T-helper 1 cell treated with Interleukin-12 subunit alpha and Interleukin-12 subunit beta and Interleukin-4 antibody, amounts not matched to agents 30 μg/mL and 1 μg/mL, for 36 hours (primary cell): ENCODE data around the gene WDR62.

Experiments used
- H3K27ac Mint-ChIP-seq: one replicate; pipeline ENCODE4 v1.8.0; 2021; ENCODE audit warnings: mild to moderate bottlenecking, mixed read lengths
- H3K27me3 Mint-ChIP-seq: one replicate; pipeline ENCODE4 v1.8.0; 2021; ENCODE audit warnings: low read depth, mixed read lengths
- H3K36me3 Mint-ChIP-seq: one replicate; pipeline ENCODE4 v1.8.0; 2021; ENCODE audit warnings: low read depth, mixed read lengths
- H3K4me1 Mint-ChIP-seq: one replicate; pipeline ENCODE4 v1.8.0; 2021; ENCODE audit warnings: low read depth, mixed read lengths
- H3K4me3 Mint-ChIP-seq: one replicate; pipeline ENCODE4 v1.8.0; 2021; ENCODE audit warnings: mild to moderate bottlenecking, moderate library complexity, mixed read lengths
- H3K9me3 Mint-ChIP-seq: one replicate; pipeline ENCODE4 v1.8.0; 2021; ENCODE audit warnings: mixed read lengths

The WDR62 gene

DNA sequence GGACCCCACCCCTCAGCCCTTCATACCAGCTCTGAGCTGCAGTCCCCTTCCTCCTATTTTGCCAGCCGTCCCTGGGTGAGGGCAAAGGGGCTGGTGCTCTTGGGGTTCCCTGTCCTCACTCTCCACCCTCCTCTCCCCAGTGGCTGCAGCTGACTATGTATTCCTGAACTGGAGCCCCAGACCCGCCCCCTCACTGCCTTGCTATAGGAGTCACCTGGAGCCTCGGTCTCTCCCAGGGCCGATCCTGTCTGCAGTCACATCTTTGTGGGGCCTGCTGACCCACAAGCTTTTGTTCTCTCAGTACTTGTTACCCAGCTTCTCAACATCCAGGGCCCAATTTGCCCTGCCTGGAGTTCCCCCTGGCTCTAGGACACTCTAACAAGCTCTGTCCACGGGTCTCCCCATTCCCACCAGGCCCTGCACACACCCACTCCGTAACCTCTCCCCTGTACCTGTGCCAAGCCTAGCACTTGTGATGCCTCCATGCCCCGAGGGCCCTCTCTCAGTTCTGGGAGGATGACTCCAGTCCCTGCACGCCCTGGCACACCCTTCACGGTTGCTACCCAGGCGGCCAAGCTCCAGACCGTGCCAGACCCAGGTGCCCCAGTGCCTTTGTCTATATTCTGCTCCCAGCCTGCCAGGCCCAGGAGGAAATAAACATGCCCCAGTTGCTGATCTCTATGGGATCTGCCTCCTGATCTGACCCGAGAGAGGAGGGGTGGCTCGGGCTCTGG lies 95.1 kb downstream of the WDR62 start:
- Mint-ChIP-seq H3K9me3 (no peaks in the 10 kb centered on the region), H3K4me1 (peaks cover 5% of the 10 kb centered on the region), H3K4me3 (no peak overlapping the region), H3K27ac (no peak overlapping the region), H3K36me3 (peaks cover 38% of the 10 kb centered on the region), H3K27me3 (no peaks in the 10 kb centered on the region)

GRCh38 chr19:36150586-36150985 lies 95.9 kb downstream of the WDR62 start:
- Mint-ChIP-seq H3K36me3 (peaks cover 40% of the 10 kb centered on the region), H3K4me3 (no peak overlapping the region), H3K27ac (no peak overlapping the region)

DNA sequence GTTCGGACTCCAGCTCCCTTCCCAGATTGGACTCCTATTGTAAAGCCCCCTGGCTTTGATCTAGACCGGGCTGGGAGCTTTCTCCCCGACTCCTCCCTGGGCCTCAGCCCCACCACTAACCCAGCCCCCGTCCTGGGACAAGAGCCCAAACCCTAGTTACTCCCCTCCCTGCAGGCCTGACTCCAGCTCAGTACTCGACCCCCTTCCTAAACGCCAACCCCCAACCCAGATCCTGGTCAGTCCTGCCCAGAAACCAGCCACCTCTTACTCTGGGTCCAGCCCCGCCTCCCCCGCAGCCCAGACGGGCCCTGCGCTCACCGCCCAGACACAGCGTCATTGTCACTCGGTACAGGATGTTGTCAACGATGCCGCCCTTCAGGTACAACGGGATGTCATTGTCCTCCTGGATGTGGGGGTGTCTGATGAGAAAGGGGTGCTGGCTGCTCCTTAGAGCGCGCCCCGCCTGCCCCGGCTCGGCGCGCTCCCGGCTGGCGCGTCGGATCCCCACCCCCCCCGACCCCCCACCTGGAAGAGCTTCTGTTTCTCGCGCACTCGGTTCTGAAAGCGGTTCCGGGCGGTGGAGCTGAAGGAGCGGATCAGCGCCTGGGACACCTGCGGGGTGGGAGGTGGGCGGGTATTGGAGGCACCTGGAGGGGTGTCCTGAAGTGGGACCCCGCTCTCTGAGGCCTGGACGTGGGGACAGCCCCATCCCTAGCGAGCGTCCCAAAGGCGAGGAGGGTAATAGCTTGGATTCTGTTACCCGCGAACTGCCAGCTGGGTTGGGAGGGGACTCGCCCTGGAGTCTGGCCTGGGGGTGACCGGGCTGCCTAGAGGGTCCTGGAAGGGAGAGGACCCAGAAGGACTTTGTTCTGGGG lies 96.7 kb downstream of the WDR62 start:
- H3K9me3 Mint-ChIP-seq: no peaks in the 10 kb centered on the region

More at GRCh38 chr19:36150586-36150985, 95.9 kb downstream of the WDR62 start:
- Mint-ChIP-seq H3K27me3 (no peaks in the 10 kb centered on the region), H3K4me1 (peaks cover 5% of the 10 kb centered on the region), H3K9me3 (no peaks in the 10 kb centered on the region)

DNA sequence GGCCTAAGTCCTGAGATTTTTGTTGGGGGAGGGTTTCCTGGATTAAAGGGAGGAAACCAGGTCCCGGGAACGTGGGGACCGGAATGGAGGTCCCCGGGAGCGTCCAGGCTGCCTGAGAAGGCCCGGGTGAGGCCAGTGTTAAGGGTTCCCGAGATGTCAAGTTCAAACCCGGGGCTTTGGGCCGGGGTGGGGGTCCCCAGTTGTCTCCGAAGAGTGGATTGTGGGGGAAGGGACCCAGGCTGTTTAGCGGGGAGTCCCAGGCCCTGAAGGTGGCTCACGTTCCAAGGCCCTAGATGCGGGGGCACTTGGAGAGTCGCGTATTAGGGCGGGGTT lies 97.3 kb downstream of the WDR62 start:
- Mint-ChIP-seq H3K27ac (no peak overlapping the region), H3K4me3 (no peak overlapping the region), H3K4me1 (peaks cover 4% of the 10 kb centered on the region), H3K27me3 (no peaks in the 10 kb centered on the region), H3K36me3 (peaks cover 27% of the 10 kb centered on the region), H3K9me3 (no peaks in the 10 kb centered on the region)

More for the DNA sequence above, 96.7 kb downstream of the WDR62 start:
- Mint-ChIP-seq H3K27ac (no peak overlapping the region), H3K36me3 (peaks cover 32% of the 10 kb centered on the region), H3K4me1 (peaks cover 5% of the 10 kb centered on the region), H3K27me3 (no peaks in the 10 kb centered on the region), H3K4me3 (no peak overlapping the region)

DNA sequence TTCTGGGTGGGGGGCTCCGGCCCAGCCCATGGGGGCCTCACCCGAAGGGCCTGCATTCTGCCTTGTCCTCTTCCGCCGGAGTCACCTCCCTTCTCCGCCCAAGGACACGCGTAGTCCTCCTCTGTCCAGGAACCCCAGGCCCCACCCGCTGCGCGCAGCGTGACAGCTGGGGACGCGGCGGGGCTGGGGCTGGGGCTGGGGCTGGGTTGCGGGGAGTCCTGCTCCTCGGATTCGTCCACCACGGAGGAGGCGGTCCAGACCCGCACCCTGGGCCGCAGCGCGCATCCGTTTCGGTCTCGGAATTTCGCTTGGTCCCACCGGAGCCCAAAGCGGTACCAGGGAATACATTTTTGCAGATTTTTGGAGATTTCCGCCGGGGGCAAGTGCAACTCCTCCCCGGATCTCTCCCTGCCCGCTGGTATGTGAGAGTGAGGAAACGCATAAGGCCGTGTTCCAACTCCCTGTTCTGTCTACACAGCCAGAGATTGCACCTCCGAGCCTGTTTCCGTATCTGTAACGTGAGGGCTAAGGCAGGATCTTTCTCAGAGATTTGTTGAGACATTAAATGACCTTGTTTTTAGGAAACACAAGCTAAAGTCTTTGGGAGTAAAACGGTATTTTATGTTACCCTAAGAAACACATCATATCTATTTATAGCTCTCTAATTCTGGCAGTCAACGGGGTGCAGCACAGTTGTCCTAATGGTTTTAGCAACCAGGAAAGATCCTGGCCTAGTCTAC lies 97.8 kb downstream of the WDR62 start, which contains the start of gene COX7A1:
COX7A1 (minus strand) TSS at position 96 of the 740 bp plus-strand sequence; CDS start at position 56, 40 bp downstream.
- Mint-ChIP-seq H3K27ac (no peak within 1 kb of the TSS), H3K4me1 (peaks cover 4% of the 10 kb centered on the region), H3K4me3 (no peak within 1 kb of the TSS), H3K27me3 (no peaks in the 10 kb centered on the region), H3K36me3 (peaks cover 23% of the 10 kb centered on the region), H3K9me3 (no peaks in the 10 kb centered on the region)

DNA sequence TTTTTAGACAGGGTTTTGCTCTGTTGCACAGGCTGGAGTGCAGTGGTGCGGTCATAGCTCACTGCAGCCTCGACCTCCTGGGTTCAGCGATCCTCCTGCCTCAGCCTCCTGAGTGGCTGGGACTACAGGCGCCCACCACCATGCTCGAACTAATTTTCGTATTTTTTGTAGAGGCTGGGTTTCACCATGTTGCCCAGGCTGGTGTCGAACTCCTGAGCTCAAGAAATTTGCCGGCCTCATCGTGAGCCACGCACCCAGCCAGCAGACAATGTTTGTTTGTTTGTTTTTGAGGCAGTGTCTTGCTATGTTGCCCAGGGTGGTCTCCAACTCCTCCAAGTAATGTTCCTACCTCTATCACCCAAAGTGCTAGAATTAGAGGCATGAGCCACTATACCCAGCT lies 98.4 kb downstream of the WDR62 start:
- H3K27ac Mint-ChIP-seq: no peak overlapping the region
- no peaks in the 10 kb centered on the region for H3K9me3 Mint-ChIP-seq

More for the DNA sequence above, 98.4 kb downstream of the WDR62 start:
- H3K27me3 Mint-ChIP-seq: no peaks in the 10 kb centered on the region
- peaks cover 21% of the 10 kb centered on the region for H3K36me3 Mint-ChIP-seq
- no peak overlapping the region for H3K4me3 Mint-ChIP-seq
- peaks cover 4% of the 10 kb centered on the region for H3K4me1 Mint-ChIP-seq
